NCI-H146 (cell line): ENCODE measurements around the gene THEMIS.
"Not testable (repeated sequence)": the region's sequence is repeated elsewhere in the genome, so short reads cannot be mapped to it uniquely, and the experiment has no call there.

Experiments used
- DNase-seq: peaks from one replicate; lab custom pipeline; 2025; lab: John Stamatoyannopoulos, UW

THEMIS gene, protein sequence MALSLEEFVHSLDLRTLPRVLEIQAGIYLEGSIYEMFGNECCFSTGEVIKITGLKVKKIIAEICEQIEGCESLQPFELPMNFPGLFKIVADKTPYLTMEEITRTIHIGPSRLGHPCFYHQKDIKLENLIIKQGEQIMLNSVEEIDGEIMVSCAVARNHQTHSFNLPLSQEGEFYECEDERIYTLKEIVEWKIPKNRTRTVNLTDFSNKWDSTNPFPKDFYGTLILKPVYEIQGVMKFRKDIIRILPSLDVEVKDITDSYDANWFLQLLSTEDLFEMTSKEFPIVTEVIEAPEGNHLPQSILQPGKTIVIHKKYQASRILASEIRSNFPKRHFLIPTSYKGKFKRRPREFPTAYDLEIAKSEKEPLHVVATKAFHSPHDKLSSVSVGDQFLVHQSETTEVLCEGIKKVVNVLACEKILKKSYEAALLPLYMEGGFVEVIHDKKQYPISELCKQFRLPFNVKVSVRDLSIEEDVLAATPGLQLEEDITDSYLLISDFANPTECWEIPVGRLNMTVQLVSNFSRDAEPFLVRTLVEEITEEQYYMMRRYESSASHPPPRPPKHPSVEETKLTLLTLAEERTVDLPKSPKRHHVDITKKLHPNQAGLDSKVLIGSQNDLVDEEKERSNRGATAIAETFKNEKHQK

DNA sequence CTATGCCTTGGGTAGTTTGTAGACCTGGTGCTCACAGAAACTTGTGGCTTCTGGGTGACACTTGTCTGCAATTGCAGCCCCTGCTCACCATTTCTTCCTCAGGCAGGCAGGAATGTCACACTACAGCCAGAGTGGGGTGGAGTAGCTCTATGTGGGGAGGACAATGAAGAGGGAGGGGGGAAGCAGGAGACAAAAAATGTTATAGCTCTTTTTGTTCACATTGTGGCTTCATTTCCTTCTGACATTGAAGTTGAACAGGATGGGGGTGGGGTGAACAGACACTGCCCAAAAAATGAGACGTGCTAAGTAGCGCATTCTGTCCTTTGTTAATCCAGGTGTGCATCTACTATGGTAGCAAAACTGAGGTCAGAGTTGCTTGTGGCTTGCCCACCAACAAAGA lies at the start of gene THEMIS:
THEMIS (minus strand) TSS at position 124 of the 400 bp plus-strand sequence. CDS start 126 bp downstream, outside the sequence.
- no peak for DNase-seq

DNA sequence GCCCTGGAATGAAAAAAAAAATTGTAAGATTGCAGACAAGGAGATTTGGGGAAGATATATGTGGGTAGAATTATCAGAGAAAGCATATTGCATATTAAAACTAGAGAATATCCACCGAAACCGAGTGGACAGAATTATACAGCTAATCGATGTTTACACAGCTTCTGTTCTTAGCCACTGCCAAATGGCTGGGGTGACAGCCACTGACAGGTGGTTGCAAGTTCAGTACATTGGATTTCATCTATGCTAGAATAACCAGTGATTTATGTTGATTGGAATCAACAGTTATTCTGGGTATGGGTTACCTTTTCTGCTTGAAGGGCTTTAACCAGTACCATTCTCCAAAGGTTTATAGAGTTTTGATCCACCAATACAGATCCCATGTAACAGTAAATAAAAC lies 48.4 kb upstream of the THEMIS start:
- peak; percentile 52 for DNase-seq

DNA sequence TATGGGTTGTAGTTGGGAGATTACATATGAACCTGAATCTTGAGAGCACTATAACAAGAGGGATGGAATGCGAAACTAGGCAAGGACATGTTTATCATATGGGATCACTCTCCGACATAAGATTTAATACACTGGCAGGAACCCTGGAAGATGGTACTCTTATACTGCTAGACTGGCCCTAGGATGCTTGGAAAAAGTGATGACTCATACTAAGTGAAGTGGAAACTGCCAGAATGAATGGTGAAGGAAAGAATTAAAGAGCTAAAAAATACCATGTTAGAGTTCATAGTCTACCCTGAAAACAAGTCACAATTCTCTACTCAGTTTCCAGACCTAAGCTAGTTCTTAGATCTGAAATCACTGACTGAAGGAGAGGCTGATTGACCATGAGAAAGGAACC lies 45.5 kb upstream of the THEMIS start:
- DNase-seq = no peak

DNA sequence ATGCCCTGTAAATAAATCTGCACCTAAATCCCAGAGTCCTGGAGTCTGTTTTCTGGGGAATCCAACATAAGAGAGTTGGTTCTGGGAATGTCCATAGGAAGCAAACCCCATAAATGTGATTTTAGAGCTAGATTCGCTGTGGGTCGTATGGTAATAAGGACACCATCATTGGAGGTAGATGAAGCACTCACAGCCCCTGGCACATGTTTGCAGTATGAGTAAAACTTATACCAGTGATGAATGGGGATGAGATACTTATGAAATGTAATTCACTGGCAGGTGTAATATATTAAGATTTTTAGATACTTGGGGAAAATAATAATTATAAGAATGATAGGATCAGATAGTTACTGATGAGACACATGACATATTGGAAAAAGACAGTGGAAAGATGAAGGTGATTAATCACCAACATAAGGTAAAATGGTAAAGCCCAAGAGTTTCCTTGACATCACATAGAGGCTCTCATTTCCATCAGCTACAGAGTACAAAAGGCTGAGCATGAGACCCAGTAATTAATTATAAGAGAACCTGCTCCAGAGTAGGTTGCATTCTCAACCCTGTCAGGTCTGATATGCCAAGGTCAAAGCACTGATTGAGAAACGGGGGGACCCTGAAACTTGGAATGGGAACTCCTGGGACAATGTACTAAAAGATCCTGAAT lies 44.7 kb upstream of the THEMIS start:
- DNase-seq = no peak

DNA sequence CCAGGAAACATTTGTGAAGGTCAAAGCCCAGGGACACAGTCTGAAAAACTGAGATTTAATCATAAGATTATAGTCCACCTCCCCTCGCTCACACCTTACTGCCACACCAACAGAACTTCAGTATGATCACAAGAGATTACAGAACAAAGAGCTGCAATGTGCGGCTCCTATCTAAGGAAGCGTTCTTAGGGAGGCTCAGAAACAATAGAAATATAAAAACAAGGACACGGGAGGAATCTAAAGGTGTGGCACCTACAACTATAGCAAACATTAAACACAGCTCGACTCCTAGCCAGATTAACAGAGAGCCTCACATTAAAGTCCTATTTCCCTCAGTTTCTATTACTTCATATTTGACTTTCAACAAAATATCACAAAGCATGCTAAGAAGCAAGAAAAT lies 40.4 kb upstream of the THEMIS start:
- DNase-seq = no peak

DNA sequence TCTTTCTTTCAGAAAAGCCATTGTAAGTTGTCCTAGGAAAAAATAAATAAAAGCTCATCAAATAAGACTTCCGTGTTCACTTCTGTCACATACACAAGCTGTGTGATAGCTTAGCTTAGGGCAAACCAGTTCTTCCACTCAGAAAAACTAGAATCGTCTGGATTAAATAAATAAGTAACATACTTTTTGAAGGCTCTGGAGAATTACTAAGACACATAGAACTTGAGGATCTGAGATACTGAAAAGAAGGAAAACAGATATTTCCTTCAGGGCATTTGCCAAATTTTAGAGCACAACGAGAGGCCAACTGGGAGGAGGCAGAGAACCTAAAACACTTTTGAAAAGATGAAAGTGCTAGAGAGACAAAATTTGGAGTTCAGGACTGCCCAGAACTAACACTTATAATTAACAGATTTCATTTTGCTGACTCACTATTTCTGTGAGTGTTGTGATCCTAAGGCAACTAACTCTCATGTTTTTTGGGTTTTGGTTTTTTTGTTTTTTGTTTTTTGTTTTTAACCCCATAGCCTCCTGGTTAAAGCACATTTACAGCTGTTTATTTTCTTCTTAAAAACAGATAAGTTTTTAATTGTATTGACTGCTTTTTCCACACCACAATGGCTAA lies 38.7 kb upstream of the THEMIS start:
- DNase-seq = no peak

DNA sequence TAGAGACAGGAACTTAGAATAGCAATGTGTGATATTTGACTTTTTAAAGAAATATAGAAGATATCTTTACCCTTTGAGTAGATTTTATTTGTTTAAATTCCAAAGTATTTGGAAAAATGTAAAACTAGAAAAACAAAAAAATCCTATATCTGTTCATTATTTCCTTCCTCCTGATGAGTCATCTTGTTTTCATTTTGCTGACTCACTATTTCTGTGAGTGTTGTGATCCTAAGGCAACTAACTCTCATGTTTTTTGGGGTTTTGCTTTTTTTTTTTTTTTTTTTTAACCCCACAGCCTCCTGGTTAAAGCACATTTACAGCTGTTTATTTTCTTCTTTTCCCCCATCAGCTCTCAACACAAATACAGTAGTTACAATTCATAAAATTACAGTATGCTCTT lies 37.8 kb upstream of the THEMIS start:
- DNase-seq = no peak

DNA sequence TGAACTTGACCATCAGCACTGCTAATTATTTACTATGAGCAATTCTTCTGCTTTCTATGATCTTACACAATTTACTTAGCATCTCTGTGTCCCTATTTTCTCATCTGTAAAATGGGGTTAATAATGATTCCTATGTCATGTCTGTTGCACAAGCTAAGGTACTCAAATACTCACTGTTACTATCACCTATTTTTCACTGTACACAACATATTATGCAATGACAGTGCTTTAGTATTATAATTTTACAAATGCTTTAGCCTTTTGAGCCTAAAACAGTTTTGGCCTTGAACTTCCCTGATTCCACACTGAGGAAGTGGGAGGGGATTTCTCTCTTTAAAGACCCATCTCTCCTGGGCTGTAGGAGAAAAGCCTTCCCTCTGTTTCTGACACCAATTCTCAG lies 36.9 kb upstream of the THEMIS start:
- no peak for DNase-seq

DNA sequence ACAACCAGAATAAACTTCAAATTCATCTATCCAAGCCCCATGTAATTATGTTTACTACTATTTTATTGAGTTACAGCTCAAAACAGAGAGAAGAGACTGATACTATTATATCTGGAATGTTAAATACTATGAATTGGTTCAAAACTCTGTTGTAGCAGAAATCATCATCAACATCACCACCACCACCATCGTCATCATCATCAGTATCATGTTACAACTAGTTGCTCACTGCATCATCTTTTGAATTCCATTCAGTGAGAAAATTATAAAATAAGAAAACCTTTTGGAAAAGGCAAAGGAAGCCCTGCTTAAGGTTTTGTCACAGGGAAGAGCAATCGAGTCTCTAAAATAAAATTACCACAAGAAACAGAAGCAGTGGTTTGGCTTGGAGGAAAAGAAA lies 36.2 kb upstream of the THEMIS start:
- DNase-seq = no peak

DNA sequence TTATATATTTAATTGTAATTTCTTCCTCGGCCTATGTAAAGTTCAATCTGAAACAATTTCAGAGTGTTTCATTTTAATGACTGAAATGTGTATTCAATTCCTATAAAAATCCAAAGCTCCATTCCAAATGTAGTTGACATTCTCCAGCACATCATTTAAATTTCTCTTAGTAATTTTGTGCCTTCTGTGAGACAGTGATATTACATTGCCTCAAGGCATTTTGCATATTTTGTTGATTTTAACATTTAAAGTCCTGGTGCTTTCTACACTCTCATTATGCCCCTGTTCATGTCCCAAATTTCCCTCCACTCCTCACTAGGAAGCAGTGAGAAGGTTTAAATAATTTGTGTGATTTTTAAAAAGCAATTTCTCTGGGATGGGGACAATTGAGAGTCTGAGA lies 34.1 kb upstream of the THEMIS start:
- DNase-seq = no peak

DNA sequence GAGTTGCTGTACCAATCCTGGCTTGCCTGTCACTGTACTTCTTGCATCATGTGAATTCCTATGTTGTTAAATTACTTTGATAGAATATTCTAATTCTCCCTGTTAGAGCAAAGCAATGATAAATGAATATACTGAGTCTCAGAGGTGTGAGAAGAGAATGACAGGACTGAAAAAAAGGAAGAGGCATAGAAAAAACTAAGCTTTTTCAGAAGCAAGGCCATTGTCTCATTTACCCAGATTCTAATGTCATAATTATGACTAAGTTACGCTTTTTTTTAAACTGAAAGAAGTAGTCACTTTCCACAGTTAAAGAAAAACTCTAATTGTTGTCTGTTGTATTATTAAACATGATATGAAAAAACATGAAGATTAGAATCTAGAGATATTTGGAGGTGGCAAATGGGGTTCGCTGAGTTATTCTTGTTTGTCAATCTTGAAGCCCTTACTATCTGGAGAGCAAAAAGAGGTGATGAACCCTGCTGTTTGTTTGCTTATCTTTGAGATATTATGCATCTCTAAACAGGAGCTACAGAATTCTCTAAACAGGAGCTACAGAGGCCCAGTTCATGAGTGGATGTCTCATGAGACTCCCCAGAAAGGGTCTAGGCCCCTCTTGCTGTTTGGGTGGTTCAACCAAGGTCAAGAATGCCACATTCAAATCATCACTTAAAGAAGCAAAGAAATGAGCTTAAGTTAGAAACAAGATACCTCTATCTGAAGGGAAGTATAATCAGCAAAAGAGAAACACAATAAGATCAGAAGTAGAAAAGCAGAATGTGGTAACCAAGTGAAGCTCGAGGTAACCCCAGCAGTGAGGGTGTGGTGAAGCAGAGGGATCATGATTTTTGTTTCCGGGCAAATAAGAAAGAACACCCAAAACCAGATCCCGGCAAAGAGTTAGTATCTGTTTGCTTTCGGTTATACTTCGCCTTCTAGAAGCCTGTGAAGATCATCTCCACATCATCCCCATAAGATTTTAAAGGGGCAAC lies 33.3 kb upstream of the THEMIS start:
- no peak for DNase-seq

DNA sequence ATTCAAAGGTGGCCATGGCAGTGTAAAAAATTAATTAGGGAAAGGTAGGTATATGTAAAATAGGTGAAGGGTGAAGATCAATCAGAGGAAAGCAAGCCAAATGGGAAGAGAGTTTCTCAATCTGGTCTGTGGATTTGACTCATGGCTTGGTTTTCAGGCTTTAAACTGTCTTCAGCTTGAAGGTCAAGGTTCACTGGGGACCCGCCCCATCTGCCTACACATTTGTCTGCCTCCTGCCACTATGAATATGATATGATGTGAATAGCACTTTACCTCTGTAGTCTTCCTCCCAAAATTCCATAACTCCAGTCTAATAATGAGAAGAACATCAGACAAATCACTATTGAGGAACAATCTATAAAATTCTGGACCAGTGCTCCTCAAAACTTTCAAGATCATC lies 32.3 kb upstream of the THEMIS start:
- no peak for DNase-seq

DNA sequence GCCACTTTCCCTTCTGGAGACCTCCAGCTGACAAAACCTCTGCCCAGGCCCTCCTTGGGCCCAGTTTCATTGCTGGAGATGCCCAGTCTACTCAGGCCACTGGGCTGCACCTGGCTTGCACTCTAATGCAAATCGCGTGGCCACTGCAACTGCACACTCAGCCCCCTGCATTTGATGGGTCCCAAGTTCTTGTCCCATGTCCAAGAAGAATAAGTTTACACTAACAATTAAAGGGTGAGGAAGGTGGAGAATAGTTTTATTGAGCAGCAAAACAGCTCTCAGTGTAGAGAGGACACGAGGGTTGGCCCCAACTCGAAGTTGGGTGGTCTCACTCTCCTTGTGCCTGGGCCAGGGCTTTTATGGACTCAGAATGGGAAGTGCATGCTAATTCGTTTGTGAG lies 31.9 kb upstream of the THEMIS start:
- DNase-seq = no peak

DNA sequence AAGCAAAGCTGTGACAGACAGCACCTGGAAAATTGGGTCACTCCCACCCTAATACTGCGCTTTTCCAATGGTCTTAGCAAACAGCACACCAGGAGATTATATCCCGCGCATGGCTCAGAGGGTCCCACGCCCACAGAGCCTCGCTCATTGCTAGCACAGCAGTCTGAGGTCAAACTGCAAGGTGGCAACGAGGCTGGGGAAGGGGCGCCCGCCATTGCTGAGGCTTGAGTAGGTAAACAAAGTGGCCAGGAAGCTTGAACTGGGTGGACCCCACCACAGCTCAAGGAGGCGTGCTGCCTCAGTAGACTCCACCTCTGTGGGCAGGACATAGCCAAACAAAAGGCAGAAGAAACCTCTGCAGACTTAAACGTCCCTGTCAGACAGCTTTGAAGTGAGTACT lies 25.6 kb upstream of the THEMIS start:
- DNase-seq = not testable (repeated sequence)

DNA sequence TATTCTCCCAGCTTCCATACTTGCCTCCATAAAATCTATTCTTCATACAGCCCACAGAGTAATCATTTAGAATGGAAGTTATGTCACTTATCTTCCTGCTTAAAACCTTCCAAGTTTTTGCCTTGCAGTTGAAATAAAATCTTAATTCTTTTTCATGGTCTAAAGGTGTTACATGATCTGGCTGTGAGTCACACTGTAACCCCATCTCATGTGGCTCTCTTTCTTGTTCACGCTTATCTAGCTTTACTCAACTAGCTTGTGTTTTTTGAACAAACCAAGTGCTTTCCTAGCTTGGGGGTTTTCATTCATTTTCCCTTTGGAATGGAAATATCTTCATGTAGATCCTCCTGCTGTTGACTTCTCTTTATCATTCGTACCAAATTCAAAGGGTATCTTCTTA lies 23.6 kb upstream of the THEMIS start:
- DNase-seq = no peak

DNA sequence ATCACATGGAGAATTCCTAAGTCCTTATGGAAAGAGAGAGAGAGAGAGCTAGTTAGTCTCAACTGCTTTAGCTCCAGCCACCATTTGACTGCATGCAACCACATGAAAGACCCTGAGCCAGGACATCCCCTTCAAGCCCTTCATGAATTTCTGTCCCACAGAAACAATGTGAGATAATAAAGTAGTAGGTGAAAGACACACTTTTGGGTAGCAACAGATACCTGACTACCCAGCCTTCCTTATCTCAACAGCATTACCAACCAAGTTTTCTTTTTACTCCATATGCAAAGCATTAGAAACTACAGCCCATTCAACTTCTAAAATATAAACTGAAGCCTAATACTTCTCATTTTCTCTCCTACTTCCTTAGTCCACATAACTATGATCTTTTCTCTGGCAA lies 23.2 kb upstream of the THEMIS start:
- no peak for DNase-seq

DNA sequence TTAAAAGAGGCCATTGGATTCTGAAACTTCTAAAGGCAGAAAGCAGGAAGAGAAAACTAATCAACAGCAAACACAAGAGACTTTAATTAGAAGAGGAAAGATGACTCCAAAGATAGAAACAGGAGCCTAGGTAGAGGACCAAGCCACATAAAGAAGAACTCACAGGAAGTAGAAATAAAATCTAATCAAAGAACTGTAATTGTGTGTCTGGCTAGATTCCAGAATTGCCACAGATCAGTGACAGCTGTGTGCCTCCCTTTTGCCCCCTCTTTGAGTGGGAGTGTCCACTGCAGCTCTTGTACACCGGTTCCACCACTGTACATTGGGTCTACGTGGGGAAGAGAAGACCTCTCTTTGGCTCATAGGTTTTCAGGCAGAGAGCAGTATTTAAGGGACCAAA lies 22.3 kb upstream of the THEMIS start:
- DNase-seq = peak; percentile 9

DNA sequence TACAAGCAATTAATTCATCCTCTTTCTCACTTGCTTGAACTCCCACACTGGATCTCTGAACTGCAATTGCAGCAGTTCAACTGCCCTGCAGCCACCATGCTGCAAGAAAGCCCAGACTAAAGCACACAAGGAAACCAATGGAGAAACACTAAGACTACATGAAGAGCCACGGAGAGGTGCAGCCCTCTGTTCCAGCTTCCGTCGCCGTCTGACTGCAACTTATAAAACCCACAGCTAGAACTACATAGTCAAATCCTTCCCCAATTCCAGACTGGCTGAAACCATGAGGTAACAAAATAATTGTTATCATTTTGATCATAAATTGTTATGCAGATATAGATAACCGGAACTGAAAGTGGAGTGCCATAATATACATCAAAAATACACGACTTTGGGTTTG lies 21.1 kb upstream of the THEMIS start:
- DNase-seq = no peak

DNA sequence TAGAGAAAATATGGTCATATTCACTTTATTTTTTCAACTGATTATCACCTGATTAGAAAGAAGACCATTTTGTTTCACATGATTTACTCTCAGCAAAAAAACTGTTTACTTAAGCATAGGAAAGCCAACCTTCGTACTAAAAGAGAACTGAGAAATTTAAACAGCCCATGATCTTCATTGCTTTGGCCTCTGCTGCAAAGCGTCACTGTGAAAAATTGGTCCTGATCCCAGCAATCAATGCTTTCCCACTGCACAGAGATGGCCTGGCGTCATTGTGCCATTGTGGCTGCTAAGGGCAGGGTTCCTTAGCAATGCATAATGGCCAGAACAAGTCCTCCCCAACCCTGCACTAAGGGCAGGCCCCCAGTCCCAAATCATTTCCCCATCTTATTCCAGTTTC lies 19.9 kb upstream of the THEMIS start:
- no peak for DNase-seq

DNA sequence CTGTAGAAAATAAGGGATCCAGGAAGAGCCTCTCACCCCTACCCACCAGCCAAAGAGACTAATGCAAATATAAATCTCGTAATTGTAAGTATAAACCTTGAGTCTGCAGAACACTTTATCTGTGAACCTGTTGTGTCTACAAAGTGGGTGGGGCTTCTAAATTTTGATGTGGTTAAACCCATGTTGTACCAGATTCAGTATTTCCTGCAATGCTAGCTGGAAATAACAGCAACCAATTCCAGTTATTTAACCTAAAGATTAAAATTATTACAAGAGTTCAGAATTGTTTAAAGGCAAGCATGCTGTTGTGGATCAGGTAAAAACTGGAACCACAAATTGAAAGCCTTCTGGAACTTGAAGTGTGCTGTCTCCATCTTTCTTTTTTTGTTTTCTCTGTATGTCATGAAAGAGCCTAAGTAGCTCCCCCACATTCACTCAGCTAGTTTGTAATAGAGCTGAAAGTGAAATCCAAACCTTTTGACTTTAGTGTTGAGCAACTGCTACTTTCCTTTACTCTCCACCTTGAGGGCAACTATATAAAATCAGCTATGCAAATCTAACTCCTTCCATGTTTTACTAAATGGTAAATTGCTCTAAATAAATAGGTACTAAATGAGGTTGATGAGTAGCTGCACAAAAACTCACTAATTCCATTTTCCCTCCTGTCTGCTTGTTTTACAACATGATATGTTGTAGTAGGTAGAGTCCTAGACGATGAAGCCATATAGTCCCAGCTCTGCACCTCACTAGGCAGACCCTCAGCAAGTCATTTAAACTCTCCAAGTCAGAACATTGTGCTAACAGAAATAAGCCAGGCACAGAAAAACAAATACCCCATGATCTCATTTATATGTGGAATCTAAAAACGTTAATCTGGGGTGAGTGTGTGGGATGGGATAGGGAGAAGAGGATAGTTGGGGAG lies 17.9 kb upstream of the THEMIS start:
- DNase-seq = no peak
